Keratinocyte (primary cell): Measurements from ENCODE around the gene PGA3.
"Not testable (repeated sequence)": the region's sequence is repeated elsewhere in the genome, so short reads cannot be mapped to it uniquely, and the experiment has no call there.

Experiments
- CTCF ChIP-seq, 3 experiments: IDR thresholded peaks in 1 of 3; conservative IDR thresholded peaks in 1 of 3; optimal IDR thresholded peaks in 1 of 3; 2 replicates in 2 of 3; 3 replicates in 1 of 3; pipeline versions ENCODE3 to v1.5.1; 2011; ENCODE audit warnings: low read length in 3 of 3, mild to moderate bottlenecking in 3 of 3, moderate library complexity in 2 of 3, control low read depth in 1 of 3, inconsistent platforms in 1 of 3; ENCODE audit not compliant: insufficient read depth in 2 of 3; ENCODE audit errors: extremely low read depth in 1 of 3
- EZH2 ChIP-seq: IDR thresholded peaks from one replicate; pipeline ENCODE4 v1.6.1; 2012; ENCODE audit warnings: inconsistent platforms, mild to moderate bottlenecking, low read length, moderate library complexity

GRCh38 chr11:61237130-61237529, 33.8 kb downstream of the PGA3 start:
- TF ChIP-seq CTCF (optimal IDR thresholded peaks at IDR 0.05 in 1 of 3, IDR thresholded peaks at IDR 0.05 in 1 of 3, conservative IDR thresholded peaks at IDR 0.05 in 1 of 3; ENCODE audit: extremely low read depth in 1 of 3, insufficient read depth in 2 of 3, low read length in 3 of 3); EZH2: not testable (repeated sequence)
